AG08396 (cell line): ENCODE measurements around the gene RAI2.

ENCODE experiments used
- DNase-seq: peaks from one replicate; pipeline ENCODE4 v3.0.0; 2012; ENCODE audit warnings: low spot score, mixed read lengths

RAI2 gene

GRCh38 chrX:17779434-17779833, 81.7 kb downstream of the RAI2 start:
- DNase-seq = no peak

GRCh38 chrX:17778997-17779396, 82.1 kb downstream of the RAI2 start:
- no peak for DNase-seq

- no peak for DNase-seq
Observed at GRCh38 chrX:17774053-17774452, 87.0 kb downstream of the RAI2 start.

- no peak for DNase-seq
Observed at GRCh38 chrX:17773221-17773876, 87.7 kb downstream of the RAI2 start.

GRCh38 chrX:17769701-17770269, 91.3 kb downstream of the RAI2 start:
- no peak for DNase-seq

- DNase-seq = no peak
Observed at GRCh38 chrX:17768997-17769396, 92.1 kb downstream of the RAI2 start.

- DNase-seq = no peak
Observed at GRCh38 chrX:17767734-17768133, 93.4 kb downstream of the RAI2 start.

- no peak for DNase-seq
Observed at GRCh38 chrX:17759990-17760389, 101.1 kb downstream of the RAI2 start.

- no peak for DNase-seq
Observed at GRCh38 chrX:17758382-17758781, 102.7 kb downstream of the RAI2 start.

- no peak for DNase-seq
Observed at GRCh38 chrX:17750436-17750835, 110.7 kb downstream of the RAI2 start.
